Embryonic facial prominence (tissue), 1 donor: ENCODE data around the gene CD320.

Source experiments
- DNase-seq: peaks from one replicate; pipeline ENCODE4 v3.0.0-alpha.2; 2016; ENCODE audit errors: extremely low spot score

The CD320 gene

GRCh38 chr19:8255426-8256125, 52.6 kb downstream of the CD320 start:
- DNase-seq = peak; percentile 2

GRCh38 chr19:8254286-8255001, 53.7 kb downstream of the CD320 start:
- peak; percentile 3 for DNase-seq

- DNase-seq = peak; percentile 4
Measured at GRCh38 chr19:8253678-8254077, 54.5 kb downstream of the CD320 start.

GRCh38 chr19:8252922-8253589, 55.1 kb downstream of the CD320 start:
- DNase-seq = peak; percentile 37
